Measurements from ENCODE around the gene SLC30A3. TPM values are rescaled to one million over a fixed set of nuclear protein-coding genes. Genes with fewer than 3 reads are reported as not detected.
"Not testable (repeated sequence)": the region's sequence is repeated elsewhere in the genome, so short reads cannot be mapped to it uniquely, and the experiment has no call there.

SLC30A3 gene
- total RNA-seq, 1 experiment from 2014 or later, result 0.46 TPM

GRCh38 chr2:27285481-27285880, 22.6 kb upstream of the SLC30A3 start:
- DNase-seq (ENCODE audit: low spot score), result no peak

- no peak for DNase-seq (ENCODE audit: low spot score)
Observed at GRCh38 chr2:27284996-27285395, 22.1 kb upstream of the SLC30A3 start.

GRCh38 chr2:27282892-27283291, 20.0 kb upstream of the SLC30A3 start:
- peak; percentile 31 for DNase-seq (ENCODE audit: low spot score)

- DNase-seq (ENCODE audit: low spot score), result no peak
Observed at GRCh38 chr2:27281855-27282559, 19.2 kb upstream of the SLC30A3 start, which contains the start of gene TRIM54. Gene TRIM54 (plus strand): TSS chr2:27282429. CDS start chr2:27282732, 303 bp downstream.

GRCh38 chr2:27281442-27281841, 18.6 kb upstream of the SLC30A3 start:
- DNase-seq (ENCODE audit: low spot score), result no peak

- DNase-seq (ENCODE audit: low spot score), result no peak
Observed at GRCh38 chr2:27280826-27281225, 18.0 kb upstream of the SLC30A3 start.

GRCh38 chr2:27278010-27278409, 15.2 kb upstream of the SLC30A3 start:
- DNase-seq (ENCODE audit: low spot score), result no peak

- no peak for DNase-seq (ENCODE audit: low spot score)
Observed at GRCh38 chr2:27275211-27276150, 12.6 kb upstream of the SLC30A3 start, which contains the start of gene DNAJC5G. Gene DNAJC5G (plus strand): TSS chr2:27275433. CDS start chr2:27276729, 1,296 bp downstream.

GRCh38 chr2:27272537-27273522, 10.0 kb upstream of the SLC30A3 start:
- DNase-seq (ENCODE audit: low spot score), result not testable (repeated sequence)

GRCh38 chr2:27271631-27272340, 8.9 kb upstream of the SLC30A3 start:
- DNase-seq (ENCODE audit: low spot score), result no peak

- DNase-seq (ENCODE audit: low spot score), result no peak
Observed at GRCh38 chr2:27270670-27271069, 7.8 kb upstream of the SLC30A3 start.

GRCh38 chr2:27270131-27270530, 7.3 kb upstream of the SLC30A3 start:
- no peak for DNase-seq (ENCODE audit: low spot score)

- not testable (repeated sequence) for DNase-seq (ENCODE audit: low spot score)
Observed at GRCh38 chr2:27268296-27268695, 5.4 kb upstream of the SLC30A3 start.

- no peak for DNase-seq (ENCODE audit: low spot score)
Observed at GRCh38 chr2:27265536-27265870, 2.7 kb upstream of the SLC30A3 start.

GRCh38 chr2:27264753-27265535, 2.1 kb upstream of the SLC30A3 start:
- DNase-seq (ENCODE audit: low spot score), result peak; percentile 47

- DNase-seq (ENCODE audit: low spot score), result no peak
Observed at GRCh38 chr2:27264253-27264752, 1.5 kb upstream of the SLC30A3 start.

GRCh38 chr2:27263287-27264252, 723 bp upstream of the SLC30A3 start:
- DNase-seq (ENCODE audit: low spot score), result no peak

- no peak for DNase-seq (ENCODE audit: low spot score)
Observed at GRCh38 chr2:27261926-27262298, 935 bp downstream of the SLC30A3 start.
